Astrocyte (in vitro differentiated cells and primary cell): Measurements from ENCODE around the gene MST1. TPM values are rescaled to one million over a fixed set of nuclear protein-coding genes. Genes with fewer than 3 reads are reported as not detected.

Experiments
- DNase-seq: peaks from one replicate; pipeline ENCODE4 v3.0.0-alpha.2; 2010; ENCODE audit warnings: low read depth
- FAIRE-seq: peaks from 2 replicates; lab custom pipeline; 2011; peaks lifted over from hg19 to GRCh38; lab: Jason Lieb, UNC
- H2AFZ ChIP-seq: 2 replicates; pipeline ENCODE4 v1.6.0; 2012; ENCODE audit warnings: low read depth, low read length, inconsistent platforms
- H3K27ac ChIP-seq: 2 replicates; pipeline ENCODE4 v1.5.1; 2011; ENCODE audit warnings: low read depth, low read length, inconsistent platforms
- H3K27me3 ChIP-seq: 2 replicates; pipeline ENCODE4 v1.6.0; 2011; ENCODE audit warnings: low read length, inconsistent platforms; ENCODE audit not compliant: insufficient read depth
- H3K36me3 ChIP-seq: 2 replicates; pipeline ENCODE4 v1.5.1; 2011; ENCODE audit warnings: low read length, inconsistent platforms; ENCODE audit not compliant: insufficient read depth
- H3K4me1 ChIP-seq: 2 replicates; pipeline ENCODE4 v1.5.1; 2011; ENCODE audit warnings: low read length, inconsistent platforms; ENCODE audit not compliant: insufficient read depth
- H3K4me2 ChIP-seq: 2 replicates; pipeline ENCODE4 v1.6.0; 2012; ENCODE audit warnings: low read length, inconsistent platforms
- H3K4me3 ChIP-seq: 2 replicates; pipeline ENCODE4 v1.5.1; 2011; ENCODE audit warnings: low read depth, mild to moderate bottlenecking, low read length, inconsistent platforms; ENCODE audit not compliant: insufficient read depth
- H3K79me2 ChIP-seq: 2 replicates; pipeline ENCODE4 v1.6.0; 2012; ENCODE audit warnings: mild to moderate bottlenecking, low read length, inconsistent platforms; ENCODE audit not compliant: insufficient read depth
- H3K9ac ChIP-seq: 2 replicates; pipeline ENCODE4 v1.6.0; 2012; ENCODE audit warnings: mild to moderate bottlenecking, low read length, inconsistent platforms
- H3K9me3 ChIP-seq: 2 replicates; pipeline ENCODE4 v1.5.1; 2012; ENCODE audit warnings: low read depth, mild to moderate bottlenecking, low read length, inconsistent platforms; ENCODE audit not compliant: insufficient read depth
- H4K20me1 ChIP-seq: 2 replicates; pipeline ENCODE4 v1.6.0; 2012; ENCODE audit warnings: low read length, inconsistent platforms; ENCODE audit not compliant: insufficient read depth
- H3K27ac Mint-ChIP-seq: one replicate; pipeline ENCODE4 v1.8.0; 2021; ENCODE audit warnings: mild to moderate bottlenecking, mixed read lengths; ENCODE audit not compliant: unreplicated experiment
- H3K27me3 Mint-ChIP-seq: one replicate; pipeline ENCODE4 v1.8.0; 2021; ENCODE audit warnings: low read depth, mixed read lengths; ENCODE audit not compliant: unreplicated experiment
- H3K36me3 Mint-ChIP-seq: one replicate; pipeline ENCODE4 v1.8.0; 2021; ENCODE audit warnings: low read depth, mixed read lengths; ENCODE audit not compliant: unreplicated experiment
- H3K4me1 Mint-ChIP-seq: one replicate; pipeline ENCODE4 v1.8.0; 2021; ENCODE audit warnings: low read depth, mixed read lengths; ENCODE audit not compliant: unreplicated experiment
- H3K4me3 Mint-ChIP-seq: one replicate; pipeline ENCODE4 v1.8.0; 2021; ENCODE audit warnings: mild to moderate bottlenecking, moderate library complexity, mixed read lengths; ENCODE audit not compliant: unreplicated experiment
- H3K9me3 Mint-ChIP-seq: one replicate; pipeline ENCODE4 v1.8.0; 2021; ENCODE audit warnings: mild to moderate bottlenecking, mixed read lengths; ENCODE audit not compliant: unreplicated experiment
- CTCF ChIP-seq: IDR thresholded peaks from 2 replicates; pipeline ENCODE4 v1.5.1; 2011; ENCODE audit warnings: low read depth, mild to moderate bottlenecking, inconsistent platforms, low read length, moderate library complexity; ENCODE audit not compliant: insufficient read depth
- EZH2 ChIP-seq: IDR thresholded peaks from 2 replicates; pipeline ENCODE4 v1.6.1; 2012; ENCODE audit warnings: mild to moderate bottlenecking, low read length, inconsistent platforms; ENCODE audit not compliant: insufficient read depth
- total RNA-seq: library from RNA; stranded (reverse); gene quantifications from 2 replicates; pipeline ENCODE4 v1.2.1, GENCODE V29; 2021

The MST1 gene
- total RNA-seq, 1 donor from 2014 or later: 9.3 TPM

DNA sequence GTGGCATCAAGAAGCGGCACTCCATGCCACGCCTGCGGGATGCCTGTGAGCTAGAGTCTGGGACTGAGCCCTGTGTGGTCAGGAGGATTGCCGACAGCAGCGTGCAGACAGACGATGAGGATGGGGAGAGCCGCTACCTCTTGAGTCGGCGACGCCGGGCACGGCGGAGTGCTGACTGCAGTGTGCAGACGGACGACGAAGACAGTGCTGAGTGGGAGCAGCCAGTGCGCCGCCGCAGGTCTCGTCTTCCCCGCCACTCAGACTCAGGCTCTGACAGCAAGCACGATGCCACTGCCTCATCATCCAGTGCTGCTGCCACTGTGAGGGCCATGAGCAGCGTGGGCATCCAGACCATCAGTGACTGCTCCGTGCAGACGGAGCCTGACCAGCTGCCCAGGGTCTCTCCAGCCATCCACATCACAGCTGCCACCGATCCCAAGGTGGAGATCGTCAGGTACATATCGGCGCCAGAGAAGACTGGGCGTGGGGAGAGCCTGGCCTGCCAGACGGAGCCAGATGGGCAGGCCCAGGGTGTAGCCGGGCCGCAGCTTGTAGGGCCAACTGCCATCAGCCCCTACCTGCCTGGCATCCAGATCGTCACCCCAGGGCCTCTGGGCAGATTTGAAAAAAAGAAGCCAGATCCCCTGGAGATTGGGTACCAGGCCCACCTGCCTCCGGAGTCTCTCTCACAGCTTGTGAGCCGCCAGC, 31.9 kb downstream of the MST1 start:
- Histone ChIP-seq H3K36me3 (no peaks in the 10 kb centered on the region), H3K9ac (no peak overlapping the region), H3K9me3 (no peaks in the 10 kb centered on the region), H3K4me1 (no peaks in the 10 kb centered on the region), H4K20me1 (no peaks in the 10 kb centered on the region), H3K79me2 (no peaks in the 10 kb centered on the region), H3K4me3 (no peak overlapping the region), H2AFZ (no peak overlapping the region), H3K27ac (no peak overlapping the region), H3K27me3 (peaks cover 2% of the 10 kb centered on the region), H3K4me2 (no peak overlapping the region)
- TF ChIP-seq CTCF (no peak), EZH2 (no peak)
- no peaks in the 10 kb centered on the region for H3K4me1 Mint-ChIP-seq
- DNase-seq (no peak), FAIRE-seq (no peak)
- H3K4me3 Mint-ChIP-seq: no peak overlapping the region
- peaks cover 3% of the 10 kb centered on the region for H3K9me3 Mint-ChIP-seq
- H3K36me3 Mint-ChIP-seq: peaks cover 2% of the 10 kb centered on the region
- peaks cover 39% of the 10 kb centered on the region for H3K27me3 Mint-ChIP-seq
- H3K27ac Mint-ChIP-seq: no peak overlapping the region

- Mint-ChIP-seq H3K36me3 (peaks cover 2% of the 10 kb centered on the region), H3K27me3 (peaks cover 37% of the 10 kb centered on the region), H3K4me1 (no peaks in the 10 kb centered on the region), H3K4me3 (no peak overlapping the region), H3K9me3 (peaks cover 3% of the 10 kb centered on the region), H3K27ac (no peak overlapping the region)
- Histone ChIP-seq H3K9ac (no peak overlapping the region), H3K4me2 (no peak overlapping the region), H4K20me1 (no peaks in the 10 kb centered on the region), H3K27me3 (peaks cover 2% of the 10 kb centered on the region), H3K4me3 (no peak overlapping the region), H3K36me3 (no peaks in the 10 kb centered on the region), H3K9me3 (no peaks in the 10 kb centered on the region), H3K79me2 (no peaks in the 10 kb centered on the region), H2AFZ (no peak overlapping the region), H3K4me1 (no peaks in the 10 kb centered on the region), H3K27ac (no peak overlapping the region)
- DNase-seq: no peak
- no peak for FAIRE-seq
- TF ChIP-seq CTCF (no peak), EZH2 (no peak)
Observed at GRCh38 chr3:49656541-49657112, 32.6 kb downstream of the MST1 start.
